GM19452 (cell line): ENCODE measurements around the gene THAP7.

Experiments
- ATAC-seq: cut with Tn5 transposase; IDR thresholded peaks from one replicate; pipeline ENCODE4 v1.9.1; 2021; ENCODE audit not compliant: unreplicated experiment

The THAP7 gene

DNA sequence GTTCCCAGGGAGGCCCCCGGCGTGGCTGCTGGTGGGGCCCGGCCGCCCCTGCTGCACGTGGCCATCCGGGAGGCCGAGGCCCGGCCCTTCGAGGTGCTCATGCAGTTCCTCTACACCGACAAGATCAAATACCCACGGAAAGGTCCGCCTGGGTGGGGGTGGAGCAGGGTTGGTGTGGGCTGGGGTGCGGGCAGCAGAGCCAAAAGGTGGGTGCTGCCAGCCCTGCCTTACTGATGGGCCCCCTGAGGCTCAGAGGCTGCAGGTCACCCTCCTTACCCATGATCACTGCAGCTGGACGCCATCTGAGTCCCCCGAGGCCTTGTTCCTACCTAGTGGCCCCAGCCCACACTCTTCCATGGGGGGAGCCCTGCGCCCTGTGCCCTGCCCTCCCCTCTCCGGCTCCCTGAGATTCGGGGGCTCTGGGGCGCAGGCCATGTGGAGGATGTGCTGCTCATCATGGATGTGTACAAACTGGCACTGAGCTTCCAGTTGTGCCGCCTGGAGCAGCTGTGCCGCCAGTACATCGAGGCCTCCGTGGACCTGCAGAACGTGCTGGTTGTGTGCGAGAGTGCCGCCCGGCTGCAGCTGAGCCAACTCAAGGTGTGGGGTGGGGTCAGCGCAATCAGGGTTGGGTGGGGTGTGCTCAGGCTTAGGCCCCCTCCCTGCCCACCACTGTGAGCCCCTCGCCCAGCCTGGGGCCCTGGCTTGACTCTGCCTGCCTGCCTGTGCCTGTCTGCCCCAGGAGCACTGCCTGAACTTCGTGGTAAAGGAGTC, 7.6 kb downstream of the THAP7 start:
- ATAC-seq = no peak

DNA sequence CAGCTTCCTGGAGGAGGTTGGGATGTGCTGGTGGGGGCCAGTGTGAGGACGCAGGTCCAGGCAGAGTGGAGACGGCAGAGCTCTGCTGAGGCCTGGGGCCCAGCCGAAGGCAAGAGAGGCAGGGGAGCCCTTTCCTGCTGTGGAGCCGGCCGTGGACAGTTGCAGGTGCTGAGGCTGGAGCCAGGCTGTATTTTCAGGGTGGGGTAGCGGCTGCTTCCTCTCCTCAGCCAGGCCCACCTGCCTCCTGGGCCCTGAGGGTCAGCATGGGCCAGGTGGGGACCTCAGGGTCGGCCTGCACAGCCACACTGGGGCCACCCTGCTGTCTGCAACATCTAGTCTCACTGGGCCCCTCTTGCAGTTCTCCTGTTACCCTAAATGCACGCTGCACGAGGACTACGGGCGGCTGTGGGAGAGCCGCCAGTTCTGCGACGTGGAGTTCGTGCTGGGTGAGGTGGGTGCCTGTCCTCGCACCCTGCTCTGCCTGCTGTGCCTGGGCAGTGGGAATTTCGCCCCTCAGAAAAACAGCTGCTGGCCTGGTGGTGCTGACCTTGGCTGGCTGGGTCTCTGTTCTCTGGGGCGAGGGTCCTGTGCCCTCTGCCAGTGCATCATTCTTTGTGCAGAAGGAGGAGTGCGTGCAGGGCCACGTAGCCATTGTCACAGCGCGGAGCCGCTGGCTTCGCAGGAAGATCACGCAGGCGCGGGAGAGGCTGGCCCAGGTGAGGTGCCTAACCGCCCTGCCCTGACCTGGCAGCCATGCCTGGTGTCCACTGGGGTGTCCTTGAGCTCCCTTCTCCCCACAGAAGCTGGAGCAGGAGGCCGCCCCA, 8.4 kb downstream of the THAP7 start:
- ATAC-seq = no peak

DNA sequence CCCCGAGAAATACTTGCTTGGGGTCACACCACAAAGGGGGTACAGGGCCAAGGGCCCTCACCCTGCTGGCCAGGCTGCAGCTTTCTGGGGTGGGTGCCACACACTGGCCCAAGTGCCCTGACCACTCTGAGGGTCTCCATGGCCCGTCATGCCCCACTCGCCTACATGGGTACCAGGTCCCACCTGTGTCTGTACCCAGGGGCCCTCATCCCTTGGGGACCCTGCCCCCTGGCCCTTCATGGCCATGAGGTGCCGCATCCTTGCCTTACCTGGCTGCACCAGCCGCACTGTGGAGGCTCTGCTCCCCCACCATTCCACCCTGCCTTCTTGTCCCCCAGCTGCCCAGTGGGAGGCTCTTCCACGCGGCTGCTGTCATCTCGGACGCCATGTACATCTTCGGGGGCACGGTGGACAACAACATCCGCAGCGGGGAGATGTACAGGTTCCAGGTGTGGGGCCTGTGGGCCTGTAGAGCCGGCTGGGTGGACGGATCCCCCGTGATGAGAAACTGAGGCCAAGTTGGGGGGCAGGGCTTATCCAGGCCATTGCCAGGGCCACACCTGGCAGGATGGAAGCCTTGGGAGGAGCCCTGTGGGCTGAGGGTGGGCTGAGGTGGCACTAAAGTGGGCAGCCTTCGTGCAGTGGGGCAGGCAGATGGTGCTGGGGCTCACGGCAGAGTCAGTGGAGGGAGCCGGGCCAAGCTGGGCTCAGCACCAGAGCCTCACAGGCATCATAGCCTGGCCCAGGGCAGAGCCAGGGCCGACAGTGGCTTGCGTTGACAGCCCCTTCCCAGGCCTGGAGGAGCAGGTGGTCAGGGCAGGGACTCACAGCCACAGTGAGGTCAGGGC, 9.2 kb downstream of the THAP7 start:
- no peak for ATAC-seq

DNA sequence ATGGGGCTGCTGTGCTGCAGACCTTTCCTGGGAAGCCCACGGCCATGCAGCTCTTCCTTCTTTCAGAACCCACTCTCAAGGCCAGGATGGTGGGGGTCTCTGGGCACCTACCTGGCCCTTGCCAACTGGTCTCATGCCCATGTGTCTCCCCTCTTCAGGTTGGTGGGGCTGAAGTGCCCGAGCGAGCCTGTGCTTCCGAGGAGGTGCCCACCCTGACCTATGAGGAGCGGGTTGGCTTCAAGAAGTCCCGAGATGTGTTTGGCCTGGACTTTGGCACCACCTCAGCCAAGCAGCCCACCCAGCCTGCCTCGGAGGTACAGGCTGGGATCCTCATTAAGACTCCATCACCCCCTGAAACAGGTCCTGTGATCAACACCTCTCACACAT, 9.9 kb downstream of the THAP7 start:
- ATAC-seq = no peak

DNA sequence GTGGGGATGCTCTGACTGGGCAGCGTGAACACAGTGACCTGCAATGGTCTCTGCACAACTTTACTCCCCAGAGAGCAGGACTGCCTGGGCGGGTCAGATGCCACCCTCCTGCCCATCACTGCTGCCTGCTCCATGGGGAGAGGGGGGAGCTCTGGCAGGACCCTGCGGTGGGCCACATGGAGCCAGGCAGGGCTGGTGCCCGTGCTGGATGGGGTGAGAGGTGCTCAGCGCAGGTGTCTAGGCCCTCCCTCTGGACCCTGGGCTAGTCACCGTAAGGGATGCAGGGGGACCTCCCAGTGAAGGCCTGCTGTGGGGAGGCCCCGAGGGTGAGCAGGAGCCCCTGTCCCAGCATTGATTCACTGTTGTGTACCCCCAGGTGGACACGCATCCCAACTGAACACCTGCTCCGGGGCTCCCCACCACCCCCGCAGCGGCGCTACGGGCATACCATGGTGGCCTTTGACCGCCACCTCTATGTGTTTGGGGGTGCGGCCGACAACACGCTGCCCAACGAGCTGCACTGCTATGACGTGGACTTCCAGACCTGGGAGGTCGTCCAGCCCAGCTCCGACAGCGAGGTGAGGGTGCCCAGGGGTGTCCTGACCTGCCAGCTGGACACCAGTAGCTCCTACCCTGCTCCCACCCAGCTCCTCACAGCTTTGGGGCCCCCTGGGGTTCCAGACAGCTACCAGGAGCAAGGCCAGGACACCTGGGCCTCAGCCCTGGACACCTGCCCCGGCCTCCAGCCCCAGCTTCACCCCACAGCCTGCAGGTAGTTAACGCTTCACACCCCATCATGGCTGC, 10.5 kb downstream of the THAP7 start:
- no peak for ATAC-seq

DNA sequence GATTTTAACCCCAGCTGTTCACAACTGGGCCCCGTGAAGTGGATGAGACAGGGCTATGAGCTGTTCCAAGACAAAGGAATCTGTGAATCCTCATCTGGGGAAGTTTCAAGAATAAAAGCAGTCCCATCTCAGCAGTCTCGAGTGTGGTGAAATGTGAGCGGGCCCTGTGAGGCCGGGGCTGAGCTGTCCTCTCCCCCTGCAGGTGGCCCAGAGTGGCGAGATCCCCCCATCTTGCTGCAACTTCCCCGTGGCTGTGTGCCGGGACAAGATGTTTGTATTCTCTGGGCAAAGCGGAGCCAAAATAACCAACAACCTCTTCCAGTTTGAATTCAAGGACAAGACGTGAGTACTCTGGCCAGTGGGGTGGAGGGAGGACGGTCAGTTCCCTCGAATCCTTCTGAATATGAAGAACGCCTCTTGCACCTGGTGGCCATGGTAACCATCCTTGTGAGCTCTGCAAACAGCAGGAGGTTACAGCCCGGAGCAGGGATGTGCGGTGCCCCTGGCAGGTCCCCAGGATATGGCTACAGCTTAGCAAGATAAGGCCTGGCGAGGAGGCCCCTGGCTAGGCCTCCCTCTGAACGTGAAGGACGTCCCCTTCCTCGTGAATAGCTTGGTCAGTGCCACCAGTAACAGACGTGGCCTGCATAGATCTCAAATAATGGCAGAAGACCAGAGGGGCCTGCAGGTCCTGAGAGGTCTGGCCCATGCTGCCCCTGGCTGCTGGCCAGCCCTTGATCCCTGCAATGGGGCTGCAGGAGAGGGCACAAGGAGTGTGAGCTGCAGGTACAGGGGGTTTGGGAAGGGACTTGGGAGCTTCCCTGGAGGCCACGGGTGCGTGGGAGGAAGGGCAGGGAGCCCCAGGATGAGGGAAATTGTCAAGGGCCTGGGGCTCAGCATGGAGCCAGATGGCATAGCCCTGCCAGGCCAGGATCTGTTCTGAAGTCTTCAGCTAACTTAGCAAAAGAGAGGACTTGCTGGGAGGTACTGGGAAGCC, 11.4 kb downstream of the THAP7 start:
- no peak for ATAC-seq

DNA sequence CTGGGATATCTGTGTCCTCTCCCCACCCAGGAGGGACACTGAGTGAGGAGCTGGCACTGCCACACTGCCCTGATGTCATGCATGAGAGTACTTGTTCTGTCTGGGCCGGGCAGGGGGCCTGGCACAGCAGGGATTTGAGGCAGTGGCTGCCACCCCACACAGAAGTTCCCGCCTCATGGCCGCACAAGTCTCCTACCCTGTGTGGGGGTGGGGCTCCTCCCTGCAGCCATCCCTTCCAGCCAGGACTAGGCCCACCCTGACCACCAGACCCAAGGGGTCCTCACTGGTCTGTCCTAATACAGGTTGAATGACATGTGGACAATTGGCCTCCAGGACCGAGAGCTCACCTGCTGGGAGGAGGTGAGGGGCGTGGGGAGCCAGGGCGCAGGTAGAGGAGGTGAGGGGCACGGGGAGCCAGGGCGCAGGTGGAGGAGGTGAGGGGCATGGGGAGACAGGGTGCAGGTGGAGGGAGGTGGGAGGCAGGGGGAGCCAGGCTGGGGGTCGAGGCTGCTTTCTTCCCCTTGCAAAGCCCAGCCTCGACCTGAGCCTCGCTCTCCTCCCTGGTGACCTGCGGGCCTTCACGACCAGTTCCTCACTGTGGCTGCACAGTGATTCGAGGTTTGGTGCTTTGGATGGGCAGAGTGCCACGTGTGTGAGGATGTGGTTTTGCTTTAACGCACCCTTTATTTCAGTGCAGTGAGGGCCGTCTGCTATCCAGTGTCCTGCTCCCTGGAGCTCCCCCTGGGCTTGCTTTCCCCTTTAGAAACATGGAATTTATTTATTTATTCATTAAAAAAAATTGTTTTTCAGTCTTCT, 12.4 kb downstream of the THAP7 start:
- no peak for ATAC-seq

DNA sequence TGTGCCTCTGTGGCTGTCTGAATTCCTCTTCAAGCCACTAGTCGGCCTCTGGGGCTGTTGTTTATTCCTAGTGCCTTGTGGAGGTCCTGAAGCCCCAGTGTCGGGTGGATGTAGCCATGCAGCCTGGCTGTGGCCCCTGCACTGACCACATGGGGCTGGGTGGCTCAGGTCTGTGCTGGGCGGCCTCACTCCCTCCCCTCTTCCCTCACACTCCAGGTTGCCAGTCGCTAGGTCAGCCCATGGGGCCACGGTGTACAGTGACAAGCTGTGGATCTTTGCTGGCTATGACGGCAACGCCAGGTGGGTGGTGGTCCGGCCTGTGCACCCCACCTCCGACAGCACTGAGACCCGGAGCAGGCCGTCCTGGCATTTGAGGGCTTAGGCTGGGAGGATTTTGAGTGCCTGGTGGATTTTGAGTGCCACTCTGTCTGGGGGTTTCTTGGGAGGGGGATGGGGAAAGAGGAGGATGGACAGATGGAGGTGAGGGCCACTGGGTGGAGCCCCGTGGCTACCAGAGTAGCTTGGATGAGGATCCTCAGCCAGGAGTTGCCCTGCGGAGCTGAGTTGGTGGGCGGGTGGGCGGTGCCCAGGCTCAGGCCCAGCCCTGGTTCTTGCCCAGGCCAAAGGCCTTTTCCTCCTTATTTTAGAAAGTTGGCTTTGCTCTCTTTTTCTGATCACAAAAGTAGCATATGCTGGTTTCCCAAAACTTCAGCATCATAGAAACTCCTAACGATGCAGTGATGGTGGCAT, 13.2 kb downstream of the THAP7 start:
- ATAC-seq = no peak

DNA sequence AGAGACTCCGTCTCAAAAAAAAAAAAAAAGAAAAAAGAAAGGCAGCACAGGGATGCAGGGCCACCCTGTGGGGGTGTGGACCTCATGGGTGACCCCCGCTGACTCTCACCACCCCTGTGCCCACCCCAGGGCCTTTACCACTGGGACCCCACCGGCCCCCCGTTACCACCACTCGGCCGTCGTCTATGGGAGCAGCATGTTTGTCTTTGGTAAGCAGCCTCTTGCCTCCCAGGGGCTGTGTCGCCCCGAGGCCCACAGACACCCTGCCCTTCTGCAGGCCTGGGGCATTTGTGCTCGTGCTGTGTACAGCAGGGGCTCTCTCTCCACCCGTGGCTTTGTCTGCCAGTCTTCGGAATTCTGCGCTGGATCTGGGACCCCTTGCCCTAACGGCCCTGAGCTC, 14.5 kb downstream of the THAP7 start:
- ATAC-seq = no peak

DNA sequence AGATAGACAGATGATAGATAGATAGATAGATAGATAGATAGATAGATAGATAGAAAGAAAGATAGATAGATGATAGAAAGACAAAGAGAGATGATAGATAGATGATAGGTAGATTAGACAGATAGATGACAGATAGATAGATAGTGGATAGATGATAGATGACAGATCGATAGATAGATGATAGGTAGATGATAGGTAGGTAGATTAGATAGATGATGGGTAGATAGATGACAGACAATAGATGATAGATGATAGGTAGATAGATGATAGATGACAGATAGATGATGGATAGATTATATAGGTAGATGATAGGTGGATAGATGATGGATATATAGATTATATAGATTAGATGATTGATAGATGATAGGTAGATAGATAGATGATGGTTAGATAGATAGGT, 15.6 kb downstream of the THAP7 start:
- ATAC-seq = no peak

DNA sequence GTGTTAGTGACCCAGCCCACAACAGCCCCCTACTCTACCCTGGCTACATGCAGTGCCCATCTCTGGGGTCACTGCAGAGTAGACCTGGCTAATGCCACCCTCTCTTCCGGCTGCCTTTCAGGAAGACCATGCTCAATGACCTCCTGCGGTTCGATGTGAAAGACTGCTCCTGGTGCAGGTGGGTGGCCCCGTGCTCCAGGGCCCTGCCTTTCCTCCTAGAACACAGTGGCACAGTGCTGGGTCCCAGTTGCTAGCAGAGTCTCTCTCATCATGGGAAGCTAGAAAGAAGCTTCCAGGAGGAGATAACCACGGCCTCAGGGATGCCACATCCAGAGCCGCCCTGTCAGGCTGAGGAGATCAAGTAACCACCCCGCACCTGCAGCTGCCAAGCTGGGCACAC, 16.2 kb downstream of the THAP7 start:
- ATAC-seq = no peak

DNA sequence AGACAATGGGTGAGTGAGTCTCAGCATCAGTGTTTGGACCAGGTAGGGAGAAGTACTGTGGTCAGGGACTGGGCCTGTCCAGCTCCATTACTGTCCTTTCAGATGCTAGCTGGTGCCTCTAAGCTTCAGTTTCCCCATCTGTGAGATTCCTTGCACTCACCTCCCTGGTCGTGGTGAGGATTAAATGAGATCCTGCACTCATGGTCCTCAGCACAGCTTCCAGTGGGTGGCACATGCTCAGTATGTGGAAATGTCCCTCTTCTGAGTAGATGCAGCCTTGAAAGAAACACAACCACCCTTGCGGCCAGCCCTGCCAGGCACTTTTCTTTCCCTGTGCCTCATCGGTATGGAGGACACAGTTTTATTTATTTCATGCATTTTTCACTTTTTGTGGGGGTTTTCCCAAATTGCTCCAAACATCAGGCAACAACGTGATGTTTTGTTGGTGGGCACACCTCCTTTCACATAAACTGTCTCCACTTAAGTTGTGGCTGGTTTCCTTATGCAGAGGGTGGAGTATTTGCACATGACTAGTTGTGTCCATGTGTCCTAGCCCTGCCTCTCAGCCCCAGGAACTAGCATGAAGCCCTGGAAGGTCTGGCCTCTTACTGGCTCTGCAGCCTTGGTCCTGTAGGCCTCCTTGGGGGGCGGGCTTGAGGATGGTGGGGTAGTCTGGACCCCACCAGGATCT, 18.7 kb downstream of the THAP7 start:
- ATAC-seq = no peak

DNA sequence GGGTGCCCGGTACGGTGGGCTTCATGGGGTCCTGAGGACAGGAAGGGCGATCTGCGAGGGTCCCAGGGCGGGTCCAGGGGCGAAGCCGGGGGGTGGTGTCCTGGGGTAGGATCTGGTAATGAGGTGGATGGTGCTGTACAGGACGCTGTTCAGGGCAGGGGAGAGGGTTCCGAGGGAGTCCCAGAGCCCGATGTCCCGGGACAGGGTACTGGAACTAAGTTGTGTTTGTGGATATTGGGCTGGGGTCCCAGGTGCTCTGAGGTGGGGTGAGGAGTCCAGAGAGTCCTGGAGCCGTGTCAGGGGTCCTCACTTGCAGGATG, 19.4 kb downstream of the THAP7 start:
- peak; percentile 5 for ATAC-seq

DNA sequence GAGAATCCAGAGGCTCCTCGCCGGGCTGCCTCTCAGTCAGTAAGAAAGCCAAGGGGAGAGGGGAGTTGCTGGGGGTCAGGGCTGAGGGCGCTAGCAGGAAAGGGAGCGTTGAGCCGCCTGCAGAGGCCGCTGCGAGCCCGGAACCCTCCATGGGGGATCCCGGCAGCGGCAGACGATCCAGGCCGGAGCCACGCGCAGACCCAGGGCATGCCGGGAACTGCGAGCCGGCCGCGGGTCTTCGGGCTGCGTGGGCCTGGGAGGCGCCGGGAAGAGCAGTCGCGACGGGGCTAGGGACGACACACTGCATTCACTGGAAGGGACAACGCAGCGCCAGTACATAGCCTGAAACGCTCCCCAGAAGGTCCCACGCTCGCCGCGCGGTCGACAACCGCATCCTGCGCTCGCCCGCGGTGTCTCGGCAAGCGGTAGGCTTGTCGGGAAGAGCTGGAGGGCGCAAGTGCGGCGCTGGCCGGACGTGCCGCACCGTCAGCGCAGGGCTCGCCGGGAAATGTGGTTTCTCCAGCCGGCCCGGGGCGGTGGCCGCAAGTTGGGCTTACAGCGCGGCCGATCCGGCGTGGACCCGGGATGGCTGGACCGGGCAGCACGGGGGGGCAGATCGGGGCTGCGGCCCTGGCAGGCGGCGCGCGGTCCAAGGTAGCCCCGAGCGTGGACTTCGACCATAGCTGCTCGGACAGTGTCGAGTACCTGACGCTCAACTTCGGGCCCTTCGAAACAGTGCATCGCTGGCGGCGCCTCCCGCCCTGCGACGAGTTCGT, 19.9 kb downstream of the THAP7 start, which contains the start of gene LZTR1:
TSS of gene LZTR1 (plus strand) at position 511 of the 776 bp plus-strand sequence. CDS start at position 586, 75 bp downstream.
- ATAC-seq = peak; percentile 77

DNA sequence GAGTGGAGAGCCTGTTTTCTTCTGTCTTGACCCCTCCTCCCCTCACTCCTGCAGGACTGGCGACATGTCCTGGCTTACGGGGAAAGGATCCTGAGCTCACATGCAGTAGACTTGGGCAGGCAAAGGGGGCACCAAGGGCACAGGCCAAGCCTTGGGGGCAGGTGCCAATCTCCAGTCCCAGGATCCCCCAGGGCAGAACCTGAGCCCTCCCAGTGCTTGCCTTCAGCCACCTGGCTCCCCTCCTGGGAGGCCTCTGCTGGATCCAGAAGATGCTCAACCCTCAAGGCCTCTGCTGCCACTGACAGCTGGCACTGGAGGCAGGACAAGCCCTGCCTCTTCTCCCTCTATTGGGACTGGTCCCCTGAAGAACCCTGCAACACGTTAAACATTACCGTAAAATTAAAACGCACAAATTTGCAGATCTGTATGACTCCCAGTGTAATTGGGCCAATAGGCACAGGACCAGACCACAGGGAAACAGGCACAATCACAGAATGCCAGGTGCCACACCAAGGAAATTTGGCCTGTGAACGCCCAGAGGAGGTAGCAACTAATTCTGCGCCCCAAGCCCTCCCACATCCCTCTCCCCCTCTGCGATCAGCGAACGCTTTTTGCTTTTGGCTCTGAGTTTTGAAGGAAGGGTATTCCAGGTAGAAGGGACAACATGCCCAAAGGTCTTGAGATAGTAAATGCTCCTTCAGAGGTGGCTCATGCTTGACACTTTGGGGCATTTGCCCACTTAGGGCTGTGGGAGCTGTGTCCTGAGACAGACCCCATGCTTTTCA, 20.8 kb downstream of the THAP7 start:
- ATAC-seq = no peak

DNA sequence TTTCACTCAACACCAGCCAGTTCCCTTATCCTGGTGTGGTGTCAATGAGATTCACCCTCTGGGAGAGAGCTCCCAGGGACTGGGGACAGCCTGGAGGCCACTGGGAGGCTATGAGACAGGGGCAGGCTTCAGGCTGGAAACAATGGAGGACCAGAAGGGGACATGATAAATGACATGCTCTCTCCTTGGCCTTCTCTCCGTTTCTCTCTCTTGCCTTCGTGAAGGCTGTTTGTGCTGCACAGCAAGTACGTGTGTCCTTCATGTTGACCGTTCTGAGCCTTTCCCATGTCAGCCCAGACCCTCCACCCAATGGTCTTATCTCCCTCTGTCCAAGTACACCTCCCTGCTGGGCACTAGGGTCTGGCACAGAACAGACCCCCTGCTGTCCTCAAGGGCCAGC, 21.4 kb downstream of the THAP7 start:
- no peak for ATAC-seq
